HG02588 (cell line): Measurements from ENCODE around the gene CLDND2.
"Not testable (repeated sequence)": the region's sequence is repeated elsewhere in the genome, so short reads cannot be mapped to it uniquely, and the experiment has no call there.

Experiments used
- ATAC-seq: cut with Tn5 transposase; IDR thresholded peaks from one replicate; pipeline ENCODE4 v1.9.1; 2021; ENCODE audit warnings: mild to moderate bottlenecking, moderate library complexity; ENCODE audit not compliant: unreplicated experiment

CLDND2 gene

DNA sequence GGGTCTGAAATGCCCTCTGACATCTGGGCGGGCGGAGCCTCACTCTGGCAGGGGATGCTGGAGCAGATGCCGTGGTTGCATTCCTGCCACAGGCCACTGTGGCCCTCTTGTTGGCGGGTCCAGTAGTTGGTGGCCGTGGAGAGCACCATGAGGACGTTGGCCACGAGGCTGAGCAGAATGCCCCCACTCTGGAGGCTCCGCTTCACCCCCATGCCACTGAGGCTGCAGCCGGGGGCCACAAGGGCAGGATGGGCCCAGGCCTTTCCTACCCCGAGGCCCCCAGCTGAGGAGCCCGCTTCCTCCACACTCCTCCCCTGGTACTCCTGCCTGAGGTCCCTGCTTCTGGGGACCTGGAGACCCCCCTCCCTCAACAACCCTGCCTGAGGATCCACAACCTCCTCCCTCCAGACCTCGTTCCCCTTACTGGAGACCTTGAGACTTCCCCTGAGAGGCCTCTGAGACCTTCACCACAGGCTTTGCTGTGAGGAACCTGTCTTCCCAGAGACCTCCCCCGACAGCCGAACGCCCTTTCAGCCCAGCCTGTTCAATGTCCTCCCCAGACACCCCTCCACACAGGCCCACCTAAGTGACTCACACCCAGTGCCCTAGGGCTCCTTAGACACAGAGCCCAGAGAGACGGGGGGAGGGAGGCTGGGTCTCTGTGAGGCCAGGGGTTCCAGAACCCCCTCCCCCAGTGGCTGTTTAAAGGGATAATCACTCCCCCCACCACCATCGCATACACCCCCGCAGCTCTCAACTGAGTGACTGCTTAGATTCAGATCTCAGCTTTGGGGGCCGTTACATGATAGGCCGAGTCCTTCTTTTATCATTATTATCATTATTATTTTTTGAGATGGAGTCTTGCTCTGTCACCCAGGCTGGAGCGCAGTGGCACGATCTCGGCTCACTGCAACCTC is at the start of gene CLDND2:
Gene CLDND2, minus strand, starts transcription at position 638 of the 917 bp plus-strand sequence. Its CDS starts 426 bp downstream, at position 212.
- no peak for ATAC-seq

GRCh38 chr19:51417810-51418157 is 49.0 kb upstream of the CLDND2 start:
- ATAC-seq = no peak

DNA sequence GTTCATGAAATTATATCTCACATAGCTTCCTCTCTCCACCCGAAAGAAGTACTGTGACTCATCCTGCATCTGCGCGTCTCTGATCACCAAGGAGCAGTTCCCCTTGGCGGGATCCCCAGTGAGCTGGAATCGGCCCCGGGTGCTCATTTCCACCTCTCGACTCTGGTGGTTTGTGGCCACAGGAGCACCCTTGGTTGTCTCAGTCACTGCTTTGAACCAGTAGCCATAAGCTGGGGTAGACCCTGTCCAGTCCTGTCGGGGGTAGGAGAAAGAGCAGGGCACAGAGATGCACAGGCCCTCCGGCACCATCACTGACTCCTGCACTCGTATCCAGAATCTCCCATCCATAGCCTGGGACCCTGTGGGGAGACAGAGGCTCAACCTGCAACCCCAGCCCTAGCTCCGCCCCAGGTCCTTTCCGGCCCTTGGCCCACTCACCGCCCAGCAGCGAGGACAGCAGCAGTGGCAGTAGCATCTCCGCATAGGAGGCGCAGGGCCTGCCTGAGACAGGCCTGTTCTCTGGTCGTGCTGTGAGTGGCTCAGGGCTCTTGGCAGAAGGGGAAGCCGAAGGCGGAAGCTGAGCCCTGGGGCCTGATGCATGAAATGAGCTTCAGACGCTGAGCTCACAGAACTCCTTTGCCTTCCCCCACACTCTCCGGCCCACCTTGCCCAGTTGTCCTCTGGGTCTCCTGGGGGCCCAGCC is 48.5 kb upstream of the CLDND2 start, which contains the start of gene SIGLEC10:
Gene SIGLEC10, minus strand, starts transcription at position 536 of the 703 bp plus-strand sequence. Its CDS starts 61 bp downstream, at position 475.
- no peak for ATAC-seq

- ATAC-seq = not testable (repeated sequence)
Measured at GRCh38 chr19:51416422-51416821, 47.6 kb upstream of the CLDND2 start.

DNA sequence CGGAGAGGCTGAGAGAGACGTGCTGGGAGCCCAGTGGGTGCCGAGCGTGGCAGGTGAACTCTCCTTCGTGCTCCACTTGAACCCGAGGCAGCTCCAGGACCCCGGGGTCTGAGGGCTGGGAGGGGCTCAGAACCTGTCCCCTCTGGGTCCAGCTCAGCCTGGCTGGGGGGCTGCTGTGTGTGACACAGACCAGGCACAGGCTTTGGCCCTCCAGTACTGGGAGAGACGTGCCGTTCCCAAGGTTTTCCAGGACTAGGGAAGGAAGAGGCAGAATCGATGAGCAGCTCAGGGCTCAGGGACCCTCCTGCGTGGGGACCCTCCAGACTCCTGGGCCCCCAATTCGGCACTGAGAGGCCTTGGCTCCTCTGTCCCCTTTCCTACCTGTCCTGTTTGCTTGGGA is 46.4 kb upstream of the CLDND2 start:
- no peak for ATAC-seq

- ATAC-seq = no peak
Measured at GRCh38 chr19:51410950-51411748, 42.3 kb upstream of the CLDND2 start.

- no peak for ATAC-seq
Measured at GRCh38 chr19:51407511-51408131, 38.8 kb upstream of the CLDND2 start.

- ATAC-seq = no peak
Measured at GRCh38 chr19:51402117-51402516, 33.3 kb upstream of the CLDND2 start.

DNA sequence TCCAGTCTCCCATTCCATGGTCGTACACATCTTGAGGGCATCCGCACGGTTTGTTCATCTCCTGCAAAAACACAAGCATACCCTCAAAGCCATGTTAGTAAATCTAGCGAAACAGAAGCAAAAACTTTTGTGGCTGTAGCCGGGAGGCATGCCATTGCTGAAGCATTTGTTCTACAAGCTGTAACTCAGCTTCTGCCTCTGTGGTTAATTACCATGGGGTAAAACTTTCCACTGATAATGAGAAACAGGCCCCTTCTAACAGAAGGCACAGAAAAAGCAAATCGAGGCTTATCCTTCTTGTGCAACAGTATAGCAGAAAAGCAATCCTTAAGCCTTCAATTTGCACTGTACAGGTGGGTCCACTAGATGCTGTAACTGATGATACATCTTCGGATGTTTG is 31.1 kb upstream of the CLDND2 start:
- not testable (repeated sequence) for ATAC-seq

DNA sequence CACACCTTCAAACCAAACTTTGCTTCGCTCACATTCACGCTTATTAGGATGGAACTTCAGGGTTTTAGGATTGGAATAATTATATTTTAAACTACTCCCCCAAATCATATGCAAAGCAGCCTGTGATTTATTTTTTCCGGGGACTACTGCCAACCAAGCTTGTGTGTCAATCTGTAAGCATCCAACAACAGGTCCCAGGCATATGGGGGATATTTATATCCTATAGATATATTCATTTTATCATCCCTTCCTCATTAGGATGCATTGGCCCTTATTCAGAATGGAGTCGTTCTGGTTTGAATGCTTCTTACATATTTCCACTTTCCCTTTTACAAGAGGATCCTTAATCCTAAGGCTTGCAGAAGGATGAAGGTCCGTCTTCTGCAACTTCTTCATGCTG is 30.4 kb upstream of the CLDND2 start:
- no peak for ATAC-seq

DNA sequence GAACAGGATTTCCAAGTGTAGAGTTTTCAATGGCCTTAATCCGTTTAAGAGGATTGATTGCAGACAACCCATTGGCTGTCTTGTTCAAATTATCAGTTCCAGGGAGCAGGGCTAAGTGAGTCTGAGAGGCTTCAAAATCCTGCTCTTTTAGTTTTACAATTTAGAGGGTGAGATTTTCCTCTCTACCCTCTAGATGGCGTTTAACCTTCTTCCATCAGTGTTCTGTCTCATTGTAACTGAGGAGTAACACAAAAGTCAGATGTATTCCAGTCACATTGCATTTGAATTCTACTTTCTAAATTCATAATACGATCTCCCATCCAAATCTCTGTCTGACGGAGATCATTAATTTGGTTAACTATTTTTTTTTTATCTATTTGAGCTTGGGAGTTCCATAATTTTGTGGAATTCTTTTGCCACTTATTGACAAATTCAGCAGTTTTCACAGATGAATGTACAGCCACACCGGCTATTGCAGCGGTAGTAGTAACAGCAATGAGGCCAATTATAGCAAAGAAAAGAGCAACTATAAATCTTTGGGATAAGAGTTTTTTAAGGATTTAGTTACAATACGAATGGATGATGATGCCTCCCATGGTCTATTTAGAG is 29.4 kb upstream of the CLDND2 start:
- no peak for ATAC-seq

- not testable (repeated sequence) for ATAC-seq
Measured at GRCh38 chr19:51397453-51397852, 28.6 kb upstream of the CLDND2 start.

DNA sequence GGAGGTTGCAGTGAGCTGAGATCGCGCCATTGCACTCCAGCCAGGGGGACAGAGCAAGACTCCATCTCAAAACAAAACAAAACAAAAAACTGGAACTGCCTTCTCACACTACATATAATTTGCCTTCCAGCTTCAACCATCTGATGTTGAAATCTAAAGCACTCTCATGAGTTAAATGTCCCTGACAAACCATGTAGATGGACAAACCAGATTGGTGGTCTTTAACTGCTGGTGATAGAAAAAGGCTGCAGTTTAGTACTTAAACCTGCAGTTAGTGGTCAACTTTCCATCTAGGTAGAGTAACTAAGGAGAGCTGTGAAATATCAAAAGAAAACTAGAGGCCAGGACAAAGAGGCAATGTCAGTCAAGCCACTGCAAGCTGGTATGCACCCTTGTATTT is 27.4 kb upstream of the CLDND2 start:
- no peak for ATAC-seq

DNA sequence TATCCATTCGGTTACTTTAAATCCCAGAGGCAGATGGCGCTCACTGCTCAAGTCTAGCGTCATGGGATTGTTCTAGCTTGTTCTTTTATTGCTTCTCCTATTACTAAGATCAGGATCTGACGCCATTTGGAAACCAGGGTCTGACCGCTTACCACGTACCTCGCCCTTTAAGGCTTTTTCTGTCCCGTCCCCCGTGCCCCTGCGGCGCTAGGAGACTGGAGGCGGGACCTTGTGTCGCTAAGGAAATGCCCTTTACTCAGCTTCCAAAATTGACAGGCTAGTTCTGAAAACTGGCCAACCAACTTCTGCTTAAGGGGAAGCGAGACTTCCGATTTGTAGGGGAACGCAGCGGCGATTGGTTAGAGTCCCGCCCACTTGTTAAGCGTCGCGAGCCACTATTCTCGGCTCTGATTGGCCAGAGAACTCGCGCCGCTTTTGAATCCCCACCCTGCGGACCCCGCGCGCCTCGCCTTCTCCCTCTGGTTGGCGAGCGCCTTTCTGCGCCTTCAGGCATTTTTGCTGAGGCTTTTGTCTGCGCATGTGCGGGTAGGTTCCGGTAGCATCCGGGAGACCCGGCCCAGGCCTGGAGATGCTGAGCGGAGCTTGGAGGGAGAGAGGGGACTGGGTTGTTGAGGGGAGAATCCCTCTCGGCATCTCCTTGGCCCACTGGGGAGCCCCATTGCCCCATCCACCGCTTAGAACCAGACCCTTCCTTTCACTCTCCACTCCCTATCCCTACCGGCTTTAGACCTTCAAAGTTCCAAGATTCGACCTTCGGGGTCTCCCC is 25.4 kb upstream of the CLDND2 start:
- ATAC-seq = peak; percentile 86

GRCh38 chr19:51392701-51393100 is 23.9 kb upstream of the CLDND2 start:
- no peak for ATAC-seq

DNA sequence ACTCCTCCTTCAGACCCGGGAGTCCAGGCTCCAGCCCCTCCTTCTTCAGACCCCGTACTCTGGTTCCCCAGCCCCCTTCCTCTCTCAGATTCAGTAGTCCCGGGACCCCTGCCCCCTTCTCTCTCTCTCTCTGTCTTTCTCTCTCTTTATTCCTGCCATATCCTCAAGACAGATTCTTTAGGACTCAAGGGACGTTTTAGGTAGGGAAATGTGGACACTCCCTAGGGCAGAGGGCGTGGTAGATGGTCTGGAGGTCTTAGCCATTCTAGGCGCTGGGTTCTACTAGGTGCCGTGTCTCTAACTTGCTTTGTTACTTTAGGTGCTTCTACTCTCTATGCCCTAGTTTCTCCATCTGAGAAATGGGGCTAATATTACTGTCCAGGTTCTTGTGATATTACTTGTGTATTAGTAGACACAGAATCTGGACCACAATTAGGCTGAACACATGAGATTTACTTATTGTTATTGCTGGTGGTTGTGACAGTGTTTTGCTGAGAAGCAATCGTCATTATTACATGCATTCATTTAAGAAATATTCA is 22.3 kb upstream of the CLDND2 start:
- ATAC-seq = no peak

DNA sequence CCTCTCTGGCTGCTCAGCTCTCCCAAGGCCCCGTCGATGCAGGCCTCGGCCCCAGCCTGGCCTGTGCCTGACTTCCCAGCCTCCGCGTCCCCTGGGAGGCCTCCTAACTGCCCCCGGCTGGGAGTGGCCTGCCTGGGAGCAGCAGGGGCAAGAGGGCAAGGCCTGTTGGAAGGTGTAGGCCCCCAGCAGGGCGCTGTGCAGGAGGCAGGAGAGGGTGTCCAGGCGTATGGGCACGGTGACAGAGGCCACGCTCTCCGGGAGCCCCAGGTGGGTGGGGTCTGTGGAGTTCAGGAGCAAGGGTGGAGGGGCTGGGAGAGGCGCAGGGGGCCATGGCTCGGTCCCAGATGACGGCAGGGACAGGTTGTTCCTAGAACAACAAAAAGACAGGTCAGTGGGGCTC is 20.3 kb upstream of the CLDND2 start:
- ATAC-seq = no peak

- ATAC-seq = no peak
Measured at GRCh38 chr19:51387924-51388389, 19.2 kb upstream of the CLDND2 start, which contains the start of gene LIM2. Gene LIM2, minus strand, starts transcription at chr19:51387974. Its CDS starts 531 bp downstream, at chr19:51387443.
